GM15510 (cell line): ENCODE results near the gene NOS3.

ENCODE experiments used
- POLR2A ChIP-seq: IDR thresholded peaks from 3 replicates; pipeline ENCODE4 v1.6.1; 2011; ENCODE audit warnings: borderline replicate concordance; ENCODE audit not compliant: insufficient read length; ENCODE audit errors: extremely low read depth

The NOS3 gene

GRCh38 chr7:150978126-150978789 lies 12.6 kb upstream of the NOS3 start, which contains the start of gene KCNH2:
TSS of gene KCNH2 (minus strand) at chr7:150978321. CDS start at chr7:150977913, 408 bp downstream.
- no peak for TF ChIP-seq POLR2A

GRCh38 chr7:150979713-150980390 lies 11.0 kb upstream of the NOS3 start:
- TF ChIP-seq POLR2A = no peak

GRCh38 chr7:150980663-150981062 lies 10.2 kb upstream of the NOS3 start:
- TF ChIP-seq POLR2A = no peak

GRCh38 chr7:150981644-150982043 lies 9.2 kb upstream of the NOS3 start:
- no peak for TF ChIP-seq POLR2A

- TF ChIP-seq POLR2A = no peak
These were observed 8.5 kb upstream of the NOS3 start for GRCh38 chr7:150982351-150982750.

GRCh38 chr7:150983893-150984368 lies 6.9 kb upstream of the NOS3 start:
- TF ChIP-seq POLR2A = no peak

- no peak for TF ChIP-seq POLR2A
These were observed 4.7 kb upstream of the NOS3 start for GRCh38 chr7:150986099-150986512.

- TF ChIP-seq POLR2A = no peak
These were observed 4.3 kb upstream of the NOS3 start for GRCh38 chr7:150986556-150986955.

- no peak for TF ChIP-seq POLR2A
These were observed 2.3 kb upstream of the NOS3 start for GRCh38 chr7:150988230-150989226.

GRCh38 chr7:150989456-150989855 lies 1.4 kb upstream of the NOS3 start:
- TF ChIP-seq POLR2A = no peak

GRCh38 chr7:150992051-150992640 lies 1.3 kb downstream of the NOS3 start:
- no peak for TF ChIP-seq POLR2A

GRCh38 chr7:150992833-150993302 lies 2.1 kb downstream of the NOS3 start:
- no peak for TF ChIP-seq POLR2A

- TF ChIP-seq POLR2A = no peak
These were observed 2.7 kb downstream of the NOS3 start for GRCh38 chr7:150993511-150993910.

- TF ChIP-seq POLR2A = no peak
These were observed 3.5 kb downstream of the NOS3 start for GRCh38 chr7:150994141-150994837.
